ENCODE results near the gene ERG. TPM values are rescaled to one million over a fixed set of nuclear protein-coding genes. Genes with fewer than 3 reads are reported as not detected.

The ERG gene
- total RNA-seq, 1 donor from 2014 or later, result 28.5 TPM

- peaks cover 8 to 24% of the 10 kb centered on the region in 2 donors for H3K4me1 ChIP-seq
- H3K9me3 ChIP-seq, result no peaks in the 10 kb centered on the region
- intact Hi-C loops (cut with DNase I), result loop anchor here (5.0 kb wide), 1 partner anchor 642 kb away; no protein-coding TSS in a partner anchor
- TF ChIP-seq CTCF (IDR thresholded peaks at IDR 0.05), result no peak
- DNase-seq (ENCODE audit: low spot score in 2 of 2), result no peak
- H3K27ac ChIP-seq, result peak overlapping the region in 1 of 2 donors; percentile 90
- H3K4me3 ChIP-seq, result no peak overlapping the region
- no peaks in the 10 kb centered on the region for H3K36me3 ChIP-seq
- no peaks in the 10 kb centered on the region for H3K27me3 ChIP-seq
Observed at GRCh38 chr21:38354746-38355145, 143.5 kb downstream of the ERG start.

- H3K36me3 ChIP-seq, result no peaks in the 10 kb centered on the region
- no peak for TF ChIP-seq CTCF (IDR thresholded peaks at IDR 0.05)
- DNase-seq (ENCODE audit: low spot score in 2 of 2), result no peak
- H3K27me3 ChIP-seq, result no peaks in the 10 kb centered on the region
- H3K4me1 ChIP-seq, result peaks cover 8 to 29% of the 10 kb centered on the region in 2 donors
- no peaks in the 10 kb centered on the region for H3K9me3 ChIP-seq
- H3K27ac ChIP-seq, result peak overlapping the region in 1 of 2 donors; percentile 90
- H3K4me3 ChIP-seq, result no peak overlapping the region
- intact Hi-C loops (cut with DNase I), result no loop called here
Observed at GRCh38 chr21:38354231-38354630, 144.0 kb downstream of the ERG start.

- intact Hi-C loops (cut with DNase I), result loop anchor here (1.0 to 2.0 kb wide), 2 partner anchors 52 to 133 kb away; no protein-coding TSS in a partner anchor
- Histone ChIP-seq H3K27me3 (no peaks in the 10 kb centered on the region), H3K9me3 (no peaks in the 10 kb centered on the region), H3K36me3 (no peaks in the 10 kb centered on the region), H3K27ac (peak overlapping the region; percentile 90 to 91), H3K4me3 (peak overlapping the region in 1 of 2 donors; percentile 21), H3K4me1 (peaks cover 8 to 37% of the 10 kb centered on the region in 2 donors)
- TF ChIP-seq CTCF (IDR thresholded peaks at IDR 0.05), result peak; percentile 76 to 87 (median 76)
- DNase-seq (ENCODE audit: low spot score in 2 of 2), result peak in 1 of 2 donors; percentile 85
Observed at GRCh38 chr21:38352536-38353219, 145.6 kb downstream of the ERG start.

- TF ChIP-seq CTCF (IDR thresholded peaks at IDR 0.05), result no peak
- Histone ChIP-seq H3K9me3 (no peaks in the 10 kb centered on the region), H3K36me3 (no peaks in the 10 kb centered on the region), H3K27ac (peak overlapping the region; percentile 90 to 91), H3K4me3 (peak overlapping the region in 1 of 2 donors; percentile 20), H3K27me3 (no peaks in the 10 kb centered on the region), H3K4me1 (peaks cover 8 to 37% of the 10 kb centered on the region in 2 donors)
- intact Hi-C loops (cut with DNase I), result loop anchor here (1.0 to 2.0 kb wide), 2 partner anchors 51 to 133 kb away; no protein-coding TSS in a partner anchor
- DNase-seq (ENCODE audit: low spot score in 2 of 2), result peak in 1 of 2 donors; percentile 75
Observed at GRCh38 chr21:38351961-38352521, 146.2 kb downstream of the ERG start.

- no peak for DNase-seq (ENCODE audit: low spot score in 2 of 2)
- Histone ChIP-seq H3K27me3 (no peaks in the 10 kb centered on the region), H3K4me3 (no peak overlapping the region), H3K27ac (peak overlapping the region; percentile 90 to 91), H3K9me3 (no peaks in the 10 kb centered on the region), H3K36me3 (no peaks in the 10 kb centered on the region), H3K4me1 (peaks cover 8 to 37% of the 10 kb centered on the region in 2 donors)
- TF ChIP-seq CTCF (IDR thresholded peaks at IDR 0.05), result no peak
- intact Hi-C loops (cut with DNase I), result no loop called here
Observed at GRCh38 chr21:38351176-38351959, 146.9 kb downstream of the ERG start.

Data from ascending aorta (tissue), 2 donors.